RWPE1 (cell line): ENCODE results near the gene AEBP1.

Source experiments
- CTCF ChIA-PET: fragments of 350-600 bp; sonication (Branson Sonifier 250); formaldehyde crosslinking; extraction: SDS; loops from one replicate; lab custom pipeline; 2021; lab: Yijun Ruan, JAX
- POLR2A ChIA-PET: fragments of 400-600 bp; formaldehyde crosslinking; extraction: SDS; loops from one replicate; lab custom pipeline; 2020; ENCODE audit warnings: antibody characterized with exemption; ENCODE audit not compliant: low non-redundant PET; lab: Yijun Ruan, JAX
- DNase-seq: peaks from one replicate; pipeline ENCODE4 v3.0.0; 2012; ENCODE audit warnings: low spot score
- H3K27ac ChIP-seq: fragments of 450-650 bp; 2 replicates; pipeline ENCODE4 v1.5.1; 2017
- CTCF ChIP-seq: fragments of 450-650 bp; conservative IDR thresholded peaks from 2 replicates; pipeline ENCODE4 v1.5.1; 2017; ENCODE audit warnings: low read depth, mild to moderate bottlenecking

The AEBP1 gene

GRCh38 chr7:44143646-44144250 lies 39.6 kb downstream of the AEBP1 start:
- ChIA-PET CTCF (no interaction called here), POLR2A (no interaction called here)
- no peak overlapping the region for H3K27ac ChIP-seq
- no peak for TF ChIP-seq CTCF
- no peak for DNase-seq

GRCh38 chr7:44144426-44144967 lies 40.4 kb downstream of the AEBP1 start:
- no peak overlapping the region for H3K27ac ChIP-seq
- DNase-seq = no peak
- CTCF ChIA-PET = no interaction called here
- POLR2A ChIA-PET = no interaction called here
- TF ChIP-seq CTCF = no peak

- no peak for DNase-seq
- no peak for TF ChIP-seq CTCF
- no peak overlapping the region for H3K27ac ChIP-seq
- POLR2A ChIA-PET = no interaction called here
- CTCF ChIA-PET = interaction anchor here (0.7 kb wide), 1 partner anchor 12 kb away, joined by 4 read pairs; no protein-coding TSS in a partner anchor
Measured at GRCh38 chr7:44144968-44145478, 40.9 kb downstream of the AEBP1 start.

- ChIA-PET CTCF (interaction anchor here (0.7 kb wide), 1 partner anchor 12 kb away, joined by 4 read pairs; no protein-coding TSS in a partner anchor), POLR2A (no interaction called here)
- no peak overlapping the region for H3K27ac ChIP-seq
- no peak for TF ChIP-seq CTCF
- DNase-seq = no peak
Measured at GRCh38 chr7:44145479-44145968, 41.4 kb downstream of the AEBP1 start.

GRCh38 chr7:44145969-44146911 lies 42.1 kb downstream of the AEBP1 start:
- no peak overlapping the region for H3K27ac ChIP-seq
- DNase-seq = peak; percentile 87
- TF ChIP-seq CTCF = no peak
- ChIA-PET POLR2A (no interaction called here), CTCF (interaction anchor here (0.6 kb wide), 1 partner anchor 364 kb away, joined by 3 read pairs; no protein-coding TSS in a partner anchor)
